HG02678 (cell line): Measurements from ENCODE around the gene NFATC2.
"Not testable (repeated sequence)": the region's sequence is repeated elsewhere in the genome, so short reads cannot be mapped to it uniquely, and the experiment has no call there.

Experiments
- ATAC-seq: cut with Tn5 transposase; IDR thresholded peaks from one replicate; pipeline ENCODE4 v1.9.1; 2021; ENCODE audit warnings: mild to moderate bottlenecking, moderate library complexity; ENCODE audit not compliant: unreplicated experiment

NFATC2 gene

GRCh38 chr20:51363813-51364212 lies 178.7 kb downstream of the NFATC2 start:
- no peak for ATAC-seq

DNA sequence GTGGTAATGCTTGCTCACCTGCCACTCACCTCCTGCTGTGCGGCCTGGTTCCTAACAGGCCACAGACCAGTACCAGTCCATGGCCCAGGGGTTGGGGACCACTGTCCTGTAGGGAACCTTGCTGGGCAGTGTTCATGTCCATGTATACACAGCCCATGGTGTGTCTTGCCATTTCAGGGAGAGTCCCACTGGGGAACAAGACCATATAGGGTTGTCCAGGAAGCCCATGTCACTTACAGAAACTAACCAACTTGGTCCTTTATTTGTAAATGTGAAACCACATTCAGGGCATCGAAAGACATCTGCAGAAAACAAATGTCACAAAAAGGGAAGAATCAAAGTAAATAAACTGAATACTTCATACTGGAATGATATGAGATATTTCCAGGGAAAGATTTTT lies 179.1 kb downstream of the NFATC2 start:
- ATAC-seq = no peak

DNA sequence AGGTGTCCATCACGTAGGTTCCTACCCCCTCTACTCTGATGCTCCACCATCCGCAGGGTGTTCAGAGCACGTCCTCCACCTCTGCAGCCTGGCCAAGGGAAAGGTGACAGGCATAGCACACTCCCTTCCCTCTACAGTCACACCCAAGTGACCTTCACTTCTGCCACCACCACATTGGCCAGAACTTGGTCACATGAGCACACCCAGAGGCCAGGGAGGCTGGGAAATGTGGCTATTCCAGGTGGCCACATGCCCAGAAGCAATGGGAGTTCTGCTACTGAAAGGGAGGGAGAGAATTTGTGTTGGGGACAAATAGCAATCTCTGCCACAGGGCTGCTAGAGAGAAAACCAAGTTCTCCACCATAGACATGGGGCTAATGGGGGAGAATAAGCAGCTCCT lies 180.3 kb downstream of the NFATC2 start:
- no peak for ATAC-seq

GRCh38 chr20:51361258-51361657 lies 181.3 kb downstream of the NFATC2 start:
- no peak for ATAC-seq

- ATAC-seq = no peak
Observed at GRCh38 chr20:51360451-51361201, 181.9 kb downstream of the NFATC2 start.

- no peak for ATAC-seq
Observed at GRCh38 chr20:51359947-51360346, 182.6 kb downstream of the NFATC2 start.

GRCh38 chr20:51359401-51359800 lies 183.1 kb downstream of the NFATC2 start:
- ATAC-seq = no peak

DNA sequence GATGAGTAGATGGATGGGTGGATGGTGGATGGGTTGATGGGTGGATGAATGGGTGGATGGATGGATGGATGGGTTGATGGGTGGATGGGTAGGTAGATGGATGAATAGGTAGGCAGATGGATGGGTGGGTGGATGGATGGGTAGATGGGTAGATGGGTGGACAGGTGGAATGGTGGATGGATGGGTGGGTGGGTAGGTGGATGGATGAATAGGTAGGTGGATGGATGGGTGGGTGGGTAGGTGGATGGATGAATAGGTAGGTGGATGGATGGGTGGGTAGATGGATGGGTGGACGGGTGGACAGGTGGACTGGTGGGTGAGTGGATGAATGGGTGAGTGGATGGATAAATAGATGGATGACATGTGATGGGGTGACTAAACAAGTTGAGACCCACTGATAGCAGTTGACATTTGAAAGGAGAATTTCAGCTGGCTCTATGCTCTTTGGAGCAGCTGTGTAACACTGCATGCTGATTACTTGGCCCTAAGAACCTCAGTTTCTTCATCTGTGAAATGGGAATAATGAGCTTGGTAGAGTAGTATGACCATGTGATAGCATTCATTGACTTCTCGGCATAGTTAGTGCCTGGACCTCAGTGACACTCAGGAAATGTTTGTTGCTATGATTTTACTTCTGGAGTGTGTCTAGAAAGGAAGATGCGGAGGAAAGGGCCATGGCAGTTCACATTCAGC lies 184.3 kb downstream of the NFATC2 start:
- no peak for ATAC-seq

GRCh38 chr20:51357543-51357942 lies 185.0 kb downstream of the NFATC2 start:
- no peak for ATAC-seq

- ATAC-seq = no peak
Observed at GRCh38 chr20:51356871-51357270, 185.6 kb downstream of the NFATC2 start.

DNA sequence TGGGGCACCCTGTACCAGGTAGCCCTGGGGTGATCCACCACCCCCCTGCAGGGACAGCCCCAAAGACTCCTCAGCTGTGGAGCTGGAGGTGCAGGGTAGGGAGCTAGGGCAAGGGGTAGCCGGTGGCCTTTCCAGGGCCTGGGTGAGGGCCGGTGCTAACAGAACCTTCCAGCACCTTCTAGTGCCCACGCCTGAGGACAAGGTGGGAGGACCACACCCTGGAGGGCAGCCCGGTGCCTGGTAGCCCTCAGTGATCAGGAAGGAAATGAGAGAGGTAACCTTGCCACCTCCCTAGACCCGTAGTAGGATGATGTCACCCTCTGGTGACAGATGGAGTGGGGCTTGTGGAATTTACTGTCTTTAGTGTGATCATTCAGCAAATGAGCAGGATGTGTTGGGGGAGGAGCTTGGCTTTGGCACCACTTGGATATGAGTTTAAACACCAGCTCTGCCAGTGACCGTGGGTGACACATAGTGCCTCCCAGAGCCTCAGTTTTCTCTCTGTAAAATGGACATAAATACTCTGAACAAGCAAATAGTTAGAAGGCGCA lies 187.7 kb downstream of the NFATC2 start:
- no peak for ATAC-seq

DNA sequence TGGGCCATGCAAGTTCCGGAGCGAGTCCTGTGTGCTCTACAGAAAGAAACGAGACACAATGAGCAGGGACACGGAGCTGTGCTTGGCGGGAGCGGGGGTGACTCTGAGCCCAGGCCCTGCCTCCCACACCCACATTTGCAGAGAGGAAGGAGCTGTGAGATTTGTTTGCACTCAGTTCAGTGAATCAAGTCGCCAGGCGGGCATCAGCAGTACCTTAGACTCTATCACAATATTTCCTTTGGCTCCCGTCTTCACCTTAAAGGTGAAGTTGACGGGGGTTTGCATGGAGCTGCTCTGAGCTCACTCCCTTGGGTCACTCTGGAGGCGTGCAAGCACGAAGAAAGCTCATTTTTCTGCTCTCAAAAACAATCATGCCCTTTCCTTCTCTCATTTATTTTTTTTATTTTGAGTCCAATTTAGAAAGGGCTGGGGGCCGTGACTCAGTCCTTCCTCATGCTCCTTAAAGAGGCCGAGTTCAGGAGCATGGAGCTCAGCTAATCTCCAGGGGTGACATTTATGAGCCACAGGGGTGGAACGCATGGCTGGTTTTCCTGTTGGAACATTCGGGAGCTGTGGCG lies 188.2 kb downstream of the NFATC2 start:
- ATAC-seq = no peak

GRCh38 chr20:51353491-51353890 lies 189.0 kb downstream of the NFATC2 start:
- ATAC-seq = no peak

- no peak for ATAC-seq
Observed at GRCh38 chr20:51352791-51353190, 189.7 kb downstream of the NFATC2 start.

DNA sequence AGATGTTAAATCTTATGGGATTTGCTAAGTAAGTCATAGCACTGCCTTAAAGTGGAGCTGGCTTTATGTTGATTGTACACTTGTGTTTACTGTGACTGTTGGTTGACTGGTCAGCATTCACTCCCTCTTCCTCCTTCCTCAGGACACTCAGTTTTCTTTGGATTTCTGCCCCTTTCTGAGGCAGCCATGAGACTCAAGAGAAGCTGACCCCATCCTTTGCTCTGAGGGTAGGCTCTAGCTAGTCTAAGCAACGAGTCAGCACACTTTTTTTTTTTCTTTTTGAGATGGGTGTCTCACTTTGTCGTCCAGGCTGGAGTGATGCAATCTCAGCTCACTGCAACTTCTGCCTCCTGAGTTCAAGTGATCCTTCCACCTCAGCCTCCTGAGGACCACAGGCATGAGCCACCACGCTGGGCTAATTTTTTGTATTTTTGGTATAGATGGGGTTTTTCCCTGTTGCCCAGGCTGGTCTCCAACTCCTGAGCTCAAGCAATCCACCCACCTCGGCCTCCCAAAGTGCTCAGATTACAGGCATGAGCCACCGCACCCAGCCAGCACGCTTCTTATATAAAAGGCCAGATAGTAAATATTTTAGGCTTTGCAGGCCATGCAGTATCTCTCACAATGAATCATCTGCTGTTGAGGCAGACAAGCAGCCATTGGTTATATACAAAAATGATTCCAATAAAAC lies 191.4 kb downstream of the NFATC2 start:
- ATAC-seq = no peak

- ATAC-seq = no peak
Observed at GRCh38 chr20:51348876-51349275, 193.6 kb downstream of the NFATC2 start.

DNA sequence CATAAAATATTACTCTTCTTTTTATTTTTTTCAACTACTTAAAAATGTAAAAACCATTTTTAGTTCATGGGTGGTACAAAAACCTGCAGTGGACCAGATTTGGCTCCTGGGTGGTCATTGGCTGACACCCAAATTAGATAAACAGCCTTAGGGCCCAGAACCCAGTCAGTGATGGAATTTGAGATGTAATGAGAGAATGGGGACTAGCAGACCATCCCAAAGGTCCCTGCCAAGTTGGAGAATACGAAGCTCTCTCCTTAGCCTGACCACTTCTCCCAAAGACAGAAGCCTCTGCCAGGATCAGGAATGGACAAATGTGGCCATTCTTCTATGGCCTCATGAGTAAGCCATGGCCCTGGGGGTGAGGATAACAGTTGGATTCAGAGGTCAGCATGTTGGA lies 194.7 kb downstream of the NFATC2 start:
- no peak for ATAC-seq

GRCh38 chr20:51346686-51347485 lies 195.6 kb downstream of the NFATC2 start:
- ATAC-seq = no peak

GRCh38 chr20:51345601-51346101 lies 196.9 kb downstream of the NFATC2 start:
- ATAC-seq = no peak

GRCh38 chr20:51343802-51344201 lies 198.7 kb downstream of the NFATC2 start:
- not testable (repeated sequence) for ATAC-seq
